IMR-90 (cell line): ENCODE measurements around the gene CCDC116. TPM values are rescaled to one million over a fixed set of nuclear protein-coding genes. Genes with fewer than 3 reads are reported as not detected.
A peak's percentile ranks its signal among the peaks of the same experiment; 100 is the strongest.

ENCODE experiments used
- ATAC-seq: fragments of 200-7000 bp; cut with Tn5 transposase; 2 replicates; pipeline ENCODE4 v1.9.1; 2020; ENCODE audit warnings: low read depth, mild to moderate bottlenecking, moderate library complexity
- BruUV-seq: library from RNA; stranded (reverse); fragments of 400-500 nt; replicated peaks from 2 replicates; lab custom pipeline; 2021; lab: Mats Ljungman, UMichigan
- CTCF ChIA-PET: fragments of 300-600 bp; formaldehyde crosslinking; extraction: SDS; loops from one replicate; lab custom pipeline; 2021; ENCODE audit warnings: antibody characterized with exemption; lab: Yijun Ruan, JAX
- POLR2A ChIA-PET: fragments of 300-600 bp; sonication (Branson Sonifier 250); formaldehyde crosslinking; loops from one replicate; lab custom pipeline; 2022; ENCODE audit warnings: antibody characterized with exemption; ENCODE audit not compliant: unreplicated experiment; lab: Charles Lee
- DNase-seq: peaks from one replicate; pipeline ENCODE4 v3.0.0; 2013
- H2AFZ ChIP-seq: replicated peaks from 2 replicates; pipeline ENCODE3; 2013; ENCODE audit warnings: low read length, mild to moderate bottlenecking; ENCODE audit not compliant: poor library complexity
- H2AK5ac ChIP-seq: 2 replicates; pipeline ENCODE4 v1.6.1; 2013; ENCODE audit warnings: low read depth, low read length, inconsistent platforms
- H2AK9ac ChIP-seq: replicated peaks from 2 replicates; pipeline ENCODE3; 2013; ENCODE audit warnings: mild to moderate bottlenecking, low read depth, low read length, moderate library complexity; ENCODE audit not compliant: poor library complexity
- H2BK120ac ChIP-seq: 2 replicates; pipeline ENCODE4 v1.6.1; 2013; ENCODE audit warnings: low read depth, low read length, inconsistent platforms
- H2BK15ac ChIP-seq: 3 replicates; pipeline ENCODE4 v1.6.1; 2013; ENCODE audit warnings: low read depth, low read length, inconsistent platforms
- H2BK20ac ChIP-seq: 2 replicates; pipeline ENCODE4 v1.6.1; 2013; ENCODE audit warnings: low read depth, mild to moderate bottlenecking, inconsistent platforms, low read length, moderate library complexity
- H2BK5ac ChIP-seq: 2 replicates; pipeline ENCODE4 v1.6.1; 2013; ENCODE audit warnings: mild to moderate bottlenecking, low read depth, low read length, inconsistent platforms; ENCODE audit not compliant: poor library complexity, severe bottlenecking
- H3K14ac ChIP-seq: replicated peaks from 2 replicates; pipeline ENCODE4 v1.6.1; 2013; ENCODE audit warnings: low read depth, low read length, inconsistent platforms
- H3K18ac ChIP-seq: 2 replicates; pipeline ENCODE4 v1.6.1; 2013; ENCODE audit warnings: low read depth, low read length, control low read depth
- H3K23ac ChIP-seq: 2 replicates; pipeline ENCODE4 v1.6.1; 2013; ENCODE audit warnings: low read depth, low read length, inconsistent platforms
- H3K27ac ChIP-seq: 2 replicates; pipeline ENCODE4 v1.5.1; 2013; ENCODE audit warnings: mild to moderate bottlenecking, control low read depth, low read length; ENCODE audit not compliant: insufficient read depth
- H3K27me3 ChIP-seq: 2 replicates; pipeline ENCODE4 v1.6.1; 2013; ENCODE audit warnings: low read length; ENCODE audit not compliant: control insufficient read depth, insufficient read depth
- H3K36me3 ChIP-seq: 2 replicates; pipeline ENCODE4 v1.6.1; 2013; ENCODE audit warnings: low read length, mixed read lengths; ENCODE audit not compliant: control insufficient read depth, insufficient read depth
- H3K4ac ChIP-seq: 2 replicates; pipeline ENCODE4 v1.6.1; 2013; ENCODE audit warnings: low read depth, low read length, inconsistent platforms
- H3K4me1 ChIP-seq: 2 replicates; pipeline ENCODE4 v1.6.1; 2013; ENCODE audit warnings: low read length, mixed read lengths; ENCODE audit not compliant: control insufficient read depth, insufficient read depth
- H3K4me2 ChIP-seq: 2 replicates; pipeline ENCODE4 v1.6.1; 2013; ENCODE audit warnings: low read depth, mild to moderate bottlenecking, control low read depth, low read length, moderate library complexity
- H3K4me3 ChIP-seq: 2 replicates; pipeline ENCODE4 v1.5.1; 2013; ENCODE audit warnings: low read depth, mild to moderate bottlenecking, control low read depth, low read length, moderate library complexity; ENCODE audit not compliant: insufficient read depth
- H3K56ac ChIP-seq: 2 replicates; pipeline ENCODE4 v1.6.1; 2013; ENCODE audit warnings: low read length, inconsistent platforms; ENCODE audit not compliant: insufficient read depth; ENCODE audit errors: extremely low read depth
- H3K79me1 ChIP-seq, 2 experiments: 2 replicates each; pipeline ENCODE4 v1.6.1; 2013; ENCODE audit warnings: low read length in 2 of 2, inconsistent platforms in 1 of 2, low read depth in 1 of 2
- H3K9ac ChIP-seq: 2 replicates; pipeline ENCODE4 v1.6.1; 2013; ENCODE audit warnings: low read depth, low read length, control low read depth
- H3K9me1 ChIP-seq: 2 replicates; pipeline ENCODE4 v1.6.1; 2013; ENCODE audit warnings: low read length, inconsistent platforms; ENCODE audit not compliant: insufficient read depth
- H3K9me3 ChIP-seq: 2 replicates; pipeline ENCODE4 v1.6.1; 2013; ENCODE audit warnings: low read length; ENCODE audit not compliant: control insufficient read depth, insufficient read depth
- H4K20me1 ChIP-seq: 2 replicates; pipeline ENCODE4 v1.6.1; 2013; ENCODE audit warnings: low read length, inconsistent platforms; ENCODE audit not compliant: insufficient read depth
- H4K5ac ChIP-seq: 2 replicates; pipeline ENCODE4 v1.6.1; 2013; ENCODE audit warnings: mild to moderate bottlenecking, low read depth, low read length, control low read depth
- H4K8ac ChIP-seq, 2 experiments: 2 replicates each; pipeline ENCODE4 v1.6.1; 2013; ENCODE audit warnings: low read depth in 2 of 2, low read length in 2 of 2, control low read depth in 1 of 2, inconsistent platforms in 1 of 2
- H4K91ac ChIP-seq: 2 replicates; pipeline ENCODE4 v1.6.1; 2013; ENCODE audit warnings: low read depth, low read length, inconsistent platforms; ENCODE audit not compliant: insufficient read depth
- MAFK ChIP-seq: IDR thresholded peaks from 2 replicates; pipeline ENCODE4 v1.6.1; 2012; ENCODE audit warnings: low read depth, low read length, improper control_type of control experiment
- WGBS, 2 experiments: methylation state at CpG; one replicate each; pipeline versions ENCODE4 v1.1.5 to v1.1.7; 2013; ENCODE audit warnings: missing lambda C conversion rate in 2 of 2; ENCODE audit not compliant: insufficient read length in 1 of 2; ENCODE audit errors: extremely low coverage in 2 of 2; 5-methylcytosine and 5-hydroxymethylcytosine counted together
- dilution Hi-C: fragments of 300-500 bp; cut with HindIII; formaldehyde crosslinking; loops from one replicate; pipeline ENCODE4 v1.14.3; 2018; ENCODE audit warnings: low sequenced_read_pairs; ENCODE audit not compliant: unreplicated experiment
- in situ Hi-C: fragments of 300-500 bp; cut with MboI; formaldehyde crosslinking; loops from 3 replicates; pipeline ENCODE4 v1.14.3; 2019; ENCODE audit warnings: low sequenced_read_pairs, inconsistent platforms, mixed read lengths
- intact Hi-C: fragments of 100-400 bp; cut with micrococcal nuclease; formaldehyde crosslinking; loops from 2 replicates; pipeline ENCODE4 v1.10.0; 2022
- polyA plus RNA-seq, 3 experiments: library from polyadenylated mRNA; depleted of rRNA; stranded (reverse); fragments of >200 nt; gene quantifications; 2 replicates each; pipeline ENCODE4 v1.2.3, GENCODE V29; 2012; ENCODE audit warnings: low replicate concordance in 1 of 3
- total RNA-seq: library from RNA; depleted of rRNA; stranded (reverse); fragments of >200 nt; gene quantifications from 2 replicates; pipeline ENCODE4 v1.2.3, GENCODE V29; 2012

The CCDC116 gene
- total and polyA plus RNA-seq, 2 of the 4 experiments (the other 2 are of a cell fraction) = under 0.01 to 0.27 TPM

- H3K56ac ChIP-seq = no peak overlapping the region
- no peak overlapping the region for H4K5ac ChIP-seq
- no peak overlapping the region for H2BK120ac ChIP-seq
- peak overlapping the region; percentile 45 for H2AK9ac ChIP-seq
- H3K9me3 ChIP-seq = no peaks in the 10 kb centered on the region
- no peak overlapping the region for H2AFZ ChIP-seq
- no peak overlapping the region for H2BK15ac ChIP-seq
- H3K27me3 ChIP-seq = no peaks in the 10 kb centered on the region
- no peak overlapping the region for H3K4me3 ChIP-seq
- H4K91ac ChIP-seq = no peak overlapping the region
- no peak for DNase-seq
- intact Hi-C loops = no loop called here
- no peak overlapping the region for H3K14ac ChIP-seq
- in situ Hi-C loops = no loop called here
- TF ChIP-seq MAFK = no peak
- no TSS peak for BruUV-seq
- no peak overlapping the region for H2BK5ac ChIP-seq
- H4K20me1 ChIP-seq = peaks cover 10% of the 10 kb centered on the region
- no peak overlapping the region for H3K4me2 ChIP-seq
- no peak for ATAC-seq
- no peak overlapping the region for H3K18ac ChIP-seq
- H4K8ac ChIP-seq = no peak overlapping the region
- peaks cover 6 to 18% of the 10 kb centered on the region in 2 experiments; a peak in 3 of 4 replicates for H3K79me1 ChIP-seq
- H2BK20ac ChIP-seq = no peak overlapping the region
- WGBS, 2 experiments = 71% methylated on average over 2 of the region's 4 CpGs; no CpG with 5 or more reads in 1 of the 2 experiments
- ChIA-PET POLR2A (no interaction called here), CTCF (no interaction called here)
- H3K9me1 ChIP-seq = peaks cover 5% of the 10 kb centered on the region
- H3K23ac ChIP-seq = no peak overlapping the region; the same call in 1 of the 2 replicates
- peaks cover 1% of the 10 kb centered on the region; the same call in 1 of the 2 replicates for H3K4me1 ChIP-seq
- no peak overlapping the region for H3K27ac ChIP-seq
- no peak overlapping the region for H3K4ac ChIP-seq
- dilution Hi-C loops = no loop called here
- no peak overlapping the region for H2AK5ac ChIP-seq
- peaks cover 4% of the 10 kb centered on the region for H3K36me3 ChIP-seq
- no peak overlapping the region for H3K9ac ChIP-seq
Measured at GRCh38 chr22:21639359-21639758, 6.8 kb downstream of the CCDC116 start.
